ENCODE measurements around the gene PIGM.

The PIGM gene

DNA sequence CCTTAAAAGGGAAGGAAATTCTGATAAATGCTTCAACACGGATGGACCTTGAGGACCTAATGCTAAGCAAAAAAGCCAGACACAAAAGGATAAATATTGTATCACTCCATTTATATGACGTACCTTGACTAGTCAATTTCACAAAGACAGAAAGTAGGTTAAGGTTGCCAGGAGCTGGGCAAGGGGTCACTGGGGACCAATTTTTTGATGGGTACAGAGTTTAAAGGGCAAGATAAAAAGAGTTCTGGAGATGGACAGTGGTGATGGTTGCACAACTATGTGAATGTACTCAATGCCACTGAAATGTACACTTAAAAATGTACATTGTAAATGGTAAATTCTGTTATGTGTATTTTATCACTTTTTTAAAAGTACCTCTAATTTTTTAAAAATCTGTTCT is 45.7 kb downstream of the PIGM start:
- no peak for DNase-seq

DNA sequence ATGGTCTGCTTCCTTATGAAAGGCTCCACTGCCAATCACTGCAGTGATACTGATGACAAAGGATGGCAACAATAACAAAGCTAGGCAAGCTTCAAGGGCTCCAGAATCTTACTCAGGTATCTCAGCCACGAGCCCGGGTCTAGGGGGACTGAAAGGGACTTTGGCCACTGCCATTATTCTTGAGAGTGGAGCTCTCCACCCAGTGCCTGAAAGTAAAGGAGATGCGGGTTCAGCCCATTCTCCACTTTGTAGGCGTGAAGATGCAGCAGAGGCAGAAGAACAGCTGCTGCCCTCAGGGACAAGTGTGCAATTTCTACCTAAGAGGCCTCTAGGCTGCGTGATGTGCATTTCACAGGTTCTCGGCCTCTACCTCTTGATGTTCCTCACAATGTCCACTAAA is 46.3 kb downstream of the PIGM start:
- DNase-seq, result no peak

DNA sequence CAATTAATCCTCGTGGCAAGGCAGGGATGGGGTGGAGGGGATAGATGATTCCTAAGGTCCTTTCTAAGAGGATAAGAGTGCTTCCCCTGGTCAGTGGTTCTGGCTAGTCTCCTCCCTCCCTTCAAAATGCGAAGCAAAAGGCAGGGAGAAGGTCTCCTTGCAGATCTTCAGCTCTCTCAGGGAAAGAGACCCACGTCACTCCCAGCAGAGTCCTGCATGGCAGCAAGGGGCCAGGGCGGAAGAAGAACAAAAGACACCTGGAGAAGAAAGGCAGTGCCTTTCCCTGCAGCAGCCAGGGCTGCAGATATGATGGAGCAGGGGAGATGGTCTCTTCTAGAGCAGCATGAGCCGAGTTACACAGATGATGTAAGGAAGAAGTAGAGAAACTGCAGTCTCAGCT is 48.1 kb downstream of the PIGM start:
- no peak for DNase-seq

DNA sequence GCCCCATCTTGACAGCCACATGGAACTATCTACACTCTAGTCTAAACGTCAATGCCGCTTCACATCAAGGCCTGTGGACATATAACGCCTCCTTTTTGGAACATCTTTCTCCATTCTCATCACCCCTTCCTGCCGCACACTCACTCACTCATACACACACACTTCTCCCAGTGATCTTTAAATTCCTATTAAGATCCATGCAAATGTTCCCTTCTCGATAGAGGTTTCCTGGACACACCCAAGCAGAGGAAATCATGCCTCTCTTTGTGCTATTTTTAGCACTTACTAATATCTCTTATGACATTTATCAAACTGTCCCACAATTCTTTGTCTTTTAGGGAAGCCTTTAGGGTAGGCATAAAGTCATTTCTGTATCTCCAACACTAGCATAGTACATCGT is 49.5 kb downstream of the PIGM start:
- no peak for DNase-seq

DNA sequence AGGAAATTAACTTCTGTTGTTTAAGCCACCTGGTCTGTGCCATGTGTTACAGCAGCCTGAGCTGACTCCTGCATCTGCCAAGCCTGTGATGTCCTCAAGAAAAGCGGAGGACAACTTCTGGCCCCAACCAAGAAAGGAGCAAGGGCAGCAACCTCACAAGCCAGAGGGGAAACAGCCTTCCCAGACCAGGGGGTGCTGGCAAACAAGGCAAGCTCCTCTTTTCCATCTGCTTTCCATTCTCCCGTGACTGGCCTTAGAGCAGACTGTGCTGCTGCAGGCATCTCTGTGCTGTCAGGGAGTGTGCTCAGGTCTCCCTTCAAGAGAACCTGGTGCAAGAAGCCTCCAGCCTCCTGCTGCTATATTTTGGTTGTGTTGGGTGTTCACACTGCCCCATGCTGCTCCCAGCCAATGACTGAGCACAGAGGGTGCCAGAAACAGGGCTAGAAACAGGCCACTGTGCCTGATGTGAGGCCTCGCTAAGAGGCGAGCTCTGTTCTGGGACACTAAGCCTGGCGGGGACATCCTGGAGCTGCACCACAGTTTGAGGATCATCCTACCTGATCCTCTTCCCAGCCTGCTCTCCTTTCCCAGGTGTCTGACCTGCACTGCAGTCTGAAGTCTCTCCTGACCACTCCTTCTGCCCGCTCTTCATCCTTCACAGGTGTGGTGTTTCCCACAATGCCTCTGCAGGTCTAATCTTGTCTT is 50.3 kb downstream of the PIGM start:
- no peak for DNase-seq

DNA sequence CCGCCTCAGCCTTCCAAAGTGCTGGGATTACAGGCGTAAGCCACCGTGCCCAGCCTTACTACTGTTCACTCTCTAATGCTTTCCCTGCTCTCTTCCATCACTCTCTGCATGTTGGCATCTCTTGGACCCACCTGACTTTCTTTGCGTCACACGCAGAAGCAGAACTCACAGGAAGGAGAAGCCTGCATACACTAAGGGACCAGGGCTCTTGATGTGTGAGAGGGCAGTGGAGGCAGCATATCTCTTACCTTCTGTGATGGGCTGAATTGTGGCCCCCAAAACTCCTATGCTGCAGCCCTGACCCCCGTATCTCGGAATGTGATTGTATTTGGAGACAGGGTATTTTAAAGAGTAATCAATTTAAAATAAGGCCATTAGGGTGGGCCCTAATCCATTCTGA is 51.0 kb downstream of the PIGM start:
- DNase-seq, result no peak

DNA sequence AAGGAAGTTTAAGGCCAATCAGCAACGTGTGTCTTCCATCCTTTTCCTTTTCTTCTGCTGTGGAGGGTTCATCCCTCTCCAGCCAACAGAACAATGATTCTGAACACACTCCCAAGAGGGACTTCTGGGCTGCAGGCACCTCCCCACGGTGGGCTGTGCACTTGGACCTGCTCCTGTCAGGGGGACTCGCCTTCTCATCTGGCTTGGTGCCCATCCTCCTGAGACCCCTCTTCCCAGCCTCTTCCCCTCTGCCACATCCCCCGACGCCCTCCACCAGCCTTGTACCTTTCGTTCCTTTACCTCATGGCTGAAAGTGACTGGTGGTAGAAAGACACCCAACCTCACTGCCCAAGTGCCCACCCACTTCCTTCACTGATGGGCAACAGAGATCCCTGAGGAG is 51.7 kb downstream of the PIGM start:
- DNase-seq, result no peak

DNA sequence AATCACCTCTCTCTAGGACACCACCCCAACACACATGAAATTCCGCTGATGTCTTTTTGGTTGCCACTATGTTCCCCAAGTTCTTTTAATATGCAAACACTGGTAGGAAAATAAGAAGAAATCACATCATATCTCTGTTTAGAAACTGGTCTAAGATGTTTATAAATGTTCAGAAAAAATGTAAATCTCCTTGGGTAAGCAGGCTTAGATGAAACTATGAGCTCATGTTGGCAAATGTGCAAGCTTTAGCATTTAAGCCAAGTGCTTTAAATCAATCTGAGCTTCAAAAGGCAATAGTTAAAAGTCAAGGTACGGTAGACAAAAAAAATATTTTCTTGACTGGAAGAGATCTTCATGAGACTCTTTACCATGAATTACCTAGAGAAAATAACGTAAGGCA is 52.5 kb downstream of the PIGM start:
- no peak for DNase-seq

DNA sequence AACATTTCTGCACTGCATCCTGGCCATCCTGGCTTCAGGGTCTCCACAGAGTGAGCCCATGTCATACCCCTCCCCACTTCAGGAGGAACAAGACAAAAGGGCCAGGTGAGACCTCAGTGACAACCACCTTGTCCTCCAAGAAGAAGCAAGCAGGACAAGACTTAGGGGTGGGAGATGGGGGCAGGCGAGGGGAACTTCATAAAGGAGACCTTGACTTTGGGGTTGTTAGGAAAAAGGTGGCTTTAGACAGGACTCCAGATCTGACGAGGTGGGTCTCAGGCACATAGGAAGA is 53.7 kb downstream of the PIGM start:
- DNase-seq, result no peak

DNA sequence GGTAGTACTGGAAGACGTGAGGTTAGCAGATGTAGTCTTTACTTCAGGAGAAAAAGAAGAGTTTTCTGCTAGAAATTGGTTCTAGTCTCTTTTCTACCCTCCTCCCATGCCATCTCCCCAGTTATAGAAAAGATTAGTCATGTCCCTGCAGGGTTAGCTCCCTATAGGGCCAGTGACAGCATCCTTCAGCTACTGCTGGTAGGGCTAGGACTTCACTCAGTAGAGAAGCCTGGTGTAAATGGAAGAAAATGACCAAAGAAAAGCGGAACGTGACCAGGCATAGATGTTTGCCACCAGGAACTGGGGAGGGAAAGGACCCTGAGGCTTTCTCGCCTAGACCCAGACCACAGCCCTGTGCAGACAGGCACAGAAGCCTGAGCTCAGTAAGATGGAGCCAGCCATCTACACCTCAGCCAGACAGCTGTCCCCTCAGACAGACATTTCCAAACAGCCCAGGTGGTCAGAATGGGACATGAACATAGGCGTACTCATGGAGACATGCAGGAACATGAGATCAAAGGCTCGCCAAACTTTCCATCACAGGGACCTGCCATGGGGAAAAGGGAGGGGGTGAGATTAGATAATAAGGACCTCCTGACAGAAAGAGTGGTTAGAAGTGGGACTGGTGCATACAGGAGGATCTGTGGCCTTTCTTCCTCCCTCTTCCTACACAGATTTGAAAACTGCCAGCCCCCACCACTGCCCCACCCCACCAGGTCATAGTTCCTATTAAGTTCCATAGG is 54.3 kb downstream of the PIGM start:
- DNase-seq, result no peak
